ENCODE results near the gene MUC4. TPM values are rescaled to one million over a fixed set of nuclear protein-coding genes. Genes with fewer than 3 reads are reported as not detected.
A peak's percentile ranks its signal among the peaks of the same experiment; 100 is the strongest.

Gene MUC4
- under 1 TPM; 0.03 to 0.26 TPM for total RNA-seq

GRCh38 chr3:195811756-195812155, at the start of gene MUC4:
Gene MUC4 (minus strand): TSS chr3:195811929. CDS start chr3:195811817, 112 bp downstream.
- peaks cover 12% of the 10 kb centered on the region for H3K4me1 Mint-ChIP-seq
- H3K27ac Mint-ChIP-seq, result no peak within 1 kb of the TSS
- no peak for DNase-seq

DNA sequence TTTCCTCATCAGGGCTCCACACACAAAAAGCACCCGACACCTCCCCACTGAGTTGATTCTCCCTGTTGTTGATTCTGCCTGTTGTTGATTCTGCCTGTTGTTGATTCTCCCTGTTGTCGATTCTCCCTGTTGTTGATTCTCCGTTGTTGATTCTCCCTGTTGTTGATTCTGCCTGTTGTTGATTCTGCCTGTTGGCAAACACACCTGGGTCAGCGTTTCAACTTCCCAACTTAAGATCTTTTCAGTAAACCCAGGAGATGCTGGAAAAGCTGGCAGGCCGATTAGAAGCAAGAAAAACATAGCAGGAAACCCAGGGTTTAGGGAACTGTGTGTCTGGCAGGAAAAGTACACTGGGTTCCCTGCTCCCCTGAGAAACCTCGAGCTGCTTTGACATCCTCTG, 48.7 kb upstream of the MUC4 start:
- Mint-ChIP-seq H3K27ac (no peak overlapping the region), H3K4me3 (no peak overlapping the region), H3K27me3 (no peaks in the 10 kb centered on the region), H3K4me1 (peaks cover 4% of the 10 kb centered on the region), H3K9me3 (ENCODE audit: low read depth) (no peaks in the 10 kb centered on the region), H3K36me3 (no peaks in the 10 kb centered on the region)
- DNase-seq (no peak), ATAC-seq (no peak)
- CTCF ChIA-PET, result interaction anchor here (1.3 to 11.3 kb wide), 4 partner anchors 11 to 68 kb away, joined by 3 to 192 read pairs (median 46); no protein-coding TSS in a partner anchor

More at GRCh38 chr3:195811756-195812155, at the start of gene MUC4:
- Mint-ChIP-seq H3K36me3 (no peaks in the 10 kb centered on the region), H3K9me3 (ENCODE audit: low read depth) (no peaks in the 10 kb centered on the region), H3K27me3 (peaks cover 4% of the 10 kb centered on the region), H3K4me3 (no peak within 1 kb of the TSS)
- CTCF ChIA-PET, result no interaction called here
- ATAC-seq, result no peak

DNA sequence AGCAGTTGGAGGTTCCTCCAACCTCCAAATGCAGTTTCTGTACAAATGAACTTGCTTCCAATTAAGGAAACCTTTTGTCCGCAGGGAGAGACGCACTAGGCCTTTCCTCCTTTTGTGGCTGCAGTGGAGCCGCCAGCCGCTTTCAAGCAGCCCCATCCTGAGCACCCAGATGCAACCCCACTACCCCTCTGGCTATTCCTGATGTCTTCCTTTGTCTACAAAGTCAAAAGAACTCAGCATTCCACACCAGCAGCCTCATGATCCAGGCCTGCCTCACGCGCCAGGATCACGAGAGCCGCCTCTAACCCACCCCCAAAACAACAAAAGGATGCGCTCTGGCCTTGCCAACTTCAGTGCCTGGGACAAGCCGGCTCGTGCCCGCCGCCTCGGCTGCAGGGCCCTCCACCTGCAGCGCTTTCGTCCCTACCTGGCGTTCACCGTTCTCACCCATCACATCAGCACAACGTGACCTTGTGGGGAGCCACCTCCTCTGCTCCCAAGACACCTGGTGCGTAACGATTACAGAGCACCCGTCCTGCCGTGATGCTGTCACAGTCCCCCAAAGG, 48.2 kb upstream of the MUC4 start:
- DNase-seq (no peak), ATAC-seq (no peak)
- H3K4me1 Mint-ChIP-seq, result peaks cover 4% of the 10 kb centered on the region
- H3K27me3 Mint-ChIP-seq, result no peaks in the 10 kb centered on the region
- H3K9me3 Mint-ChIP-seq (ENCODE audit: low read depth), result no peaks in the 10 kb centered on the region
- H3K4me3 Mint-ChIP-seq, result no peak overlapping the region
- H3K36me3 Mint-ChIP-seq, result no peaks in the 10 kb centered on the region
- no peak overlapping the region for H3K27ac Mint-ChIP-seq
- CTCF ChIA-PET, result interaction anchor here (0.8 to 11.3 kb wide), 19 partner anchors 8 to 589 kb away, joined by 3 to 192 read pairs (median 5); partner anchors contain the start of genes TNK2 and XXYLT1

DNA sequence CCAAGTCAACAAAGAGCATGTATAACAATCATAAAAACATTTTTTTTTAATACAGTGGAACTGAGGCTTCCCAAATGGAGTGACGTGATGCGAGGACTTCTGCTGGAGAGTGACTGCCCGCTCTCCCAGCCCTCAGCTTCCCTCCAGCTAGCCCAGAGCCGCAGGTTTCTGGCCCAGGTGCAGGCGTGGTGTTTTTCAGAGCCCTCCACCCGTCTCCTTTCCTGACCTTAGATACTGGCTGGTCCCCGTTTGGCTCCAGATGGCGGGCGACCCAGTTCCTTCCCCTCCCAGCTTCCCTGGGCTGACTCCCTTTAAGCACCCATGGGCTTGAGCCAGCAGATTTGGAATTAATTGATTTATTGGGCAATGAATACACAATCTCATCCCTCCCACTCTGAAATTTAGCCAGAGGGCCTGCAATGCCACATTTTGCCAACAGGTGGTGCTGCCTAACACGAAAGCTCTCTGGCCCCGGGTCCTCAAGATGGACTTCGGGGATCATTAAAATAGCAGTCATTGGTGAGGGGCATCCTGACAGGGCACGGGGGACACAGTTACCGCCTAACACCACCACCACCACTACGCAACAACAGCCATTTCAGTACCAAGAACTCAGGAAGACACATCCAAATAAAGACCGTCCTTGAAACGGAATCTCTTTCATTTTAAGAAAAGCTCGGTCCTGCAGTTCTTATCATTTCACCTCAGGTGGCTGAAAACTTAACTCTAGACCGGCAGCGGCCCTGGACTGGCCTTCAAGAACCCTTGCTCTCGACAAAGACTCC, 47.5 kb upstream of the MUC4 start:
- CTCF ChIA-PET, result interaction anchor here (0.8 to 11.3 kb wide), 18 partner anchors 9 to 589 kb away, joined by 3 to 192 read pairs (median 6); partner anchors contain the start of genes TNK2 and XXYLT1
- no peak overlapping the region for H3K4me3 Mint-ChIP-seq
- DNase-seq (peak; percentile 81), ATAC-seq (peak; percentile 64)
- H3K36me3 Mint-ChIP-seq, result no peaks in the 10 kb centered on the region
- H3K27me3 Mint-ChIP-seq, result no peaks in the 10 kb centered on the region
- H3K9me3 Mint-ChIP-seq (ENCODE audit: low read depth), result no peaks in the 10 kb centered on the region
- peaks cover 4% of the 10 kb centered on the region for H3K4me1 Mint-ChIP-seq
- no peak overlapping the region for H3K27ac Mint-ChIP-seq

DNA sequence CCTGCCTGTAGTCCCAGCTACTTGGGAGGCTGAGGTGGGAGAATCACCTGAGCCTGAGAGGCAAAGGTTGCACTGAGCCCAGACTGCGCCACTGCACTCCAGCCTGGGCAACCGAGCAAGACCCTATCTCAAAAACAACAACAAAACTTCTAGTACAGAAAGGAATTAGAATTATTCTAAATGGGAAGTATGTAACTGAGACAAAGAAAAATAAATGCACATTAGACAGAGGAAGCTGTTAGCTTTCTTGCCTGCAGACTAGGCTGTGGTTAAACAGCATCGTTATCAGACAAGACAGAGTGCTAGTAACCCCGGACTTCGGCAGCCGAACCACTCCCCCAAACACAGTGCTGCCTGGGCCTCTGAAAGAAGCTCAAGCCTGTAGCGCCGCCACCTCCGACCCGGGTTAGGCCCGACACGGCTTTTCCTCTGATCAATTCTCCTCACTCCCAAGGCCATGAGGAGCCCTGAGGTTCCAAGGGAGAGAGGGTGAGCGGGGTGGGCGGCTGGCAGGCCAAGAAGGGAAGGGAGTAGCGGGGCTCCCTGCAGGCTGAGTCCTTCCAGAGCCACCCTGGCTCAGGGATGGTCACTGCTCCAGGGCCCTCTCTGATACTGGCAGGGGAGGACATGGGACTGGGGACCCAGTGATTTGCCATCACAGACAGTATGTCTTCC, 44.8 kb upstream of the MUC4 start:
- H3K4me1 Mint-ChIP-seq, result peaks cover 10% of the 10 kb centered on the region
- DNase-seq, result no peak
- CTCF ChIA-PET, result interaction anchor here (4.8 to 11.3 kb wide), 2 partner anchors 34 to 57 kb away, joined by 82 to 192 read pairs; no protein-coding TSS in a partner anchor

GRCh38 chr3:195855471-195856409, 44.0 kb upstream of the MUC4 start:
- peaks cover 16% of the 10 kb centered on the region for H3K4me1 Mint-ChIP-seq
- CTCF ChIA-PET, result interaction anchor here (4.8 to 11.3 kb wide), 2 partner anchors 35 to 58 kb away, joined by 82 to 192 read pairs; no protein-coding TSS in a partner anchor
- DNase-seq (no peak), ATAC-seq (no peak)
- H3K9me3 Mint-ChIP-seq (ENCODE audit: low read depth), result no peaks in the 10 kb centered on the region
- no peaks in the 10 kb centered on the region for H3K36me3 Mint-ChIP-seq
- H3K27ac Mint-ChIP-seq, result no peak overlapping the region
- no peak overlapping the region for H3K4me3 Mint-ChIP-seq
- H3K27me3 Mint-ChIP-seq, result peaks cover 3% of the 10 kb centered on the region

More for the DNA sequence above, 44.8 kb upstream of the MUC4 start:
- H3K4me3 Mint-ChIP-seq, result no peak overlapping the region
- no peak overlapping the region for H3K27ac Mint-ChIP-seq
- H3K36me3 Mint-ChIP-seq, result no peaks in the 10 kb centered on the region
- H3K9me3 Mint-ChIP-seq (ENCODE audit: low read depth), result no peaks in the 10 kb centered on the region
- H3K27me3 Mint-ChIP-seq, result no peaks in the 10 kb centered on the region
- no peak for ATAC-seq

DNA sequence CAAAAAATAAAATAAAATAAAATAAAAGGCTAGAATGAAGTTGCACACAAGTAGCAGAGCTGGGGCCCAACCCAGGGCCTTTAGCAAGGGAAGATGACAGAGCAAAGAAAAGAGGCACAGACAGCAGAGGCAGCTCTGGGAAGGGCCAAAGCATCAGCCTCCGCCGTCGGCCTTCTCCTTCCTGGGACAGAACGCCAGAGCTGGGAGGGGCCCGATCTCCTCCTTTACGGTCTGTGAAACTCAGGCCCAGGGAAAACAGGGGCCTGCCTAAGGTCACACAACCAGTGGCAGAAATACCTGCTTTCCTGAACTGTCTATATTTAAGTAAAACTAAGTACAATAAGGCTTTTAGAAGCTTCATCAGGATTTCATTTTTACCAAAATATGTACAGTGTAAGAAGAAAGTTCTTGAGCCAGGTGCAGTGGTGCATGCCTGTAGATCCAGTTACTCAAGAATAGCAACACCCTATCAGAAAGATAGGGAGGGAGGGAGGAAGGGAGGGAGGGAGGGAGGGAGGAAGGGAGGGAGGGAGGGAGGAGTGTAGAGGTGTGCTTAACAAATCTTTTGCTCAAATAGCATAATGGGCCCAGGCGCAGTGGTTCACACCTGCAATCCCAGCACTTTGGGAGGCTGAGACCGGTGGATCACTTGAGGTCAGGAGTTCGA, 43.0 kb upstream of the MUC4 start:
- CTCF ChIA-PET, result interaction anchor here (2.8 to 11.3 kb wide), 2 partner anchors 36 to 60 kb away, joined by 11 to 192 read pairs; no protein-coding TSS in a partner anchor

GRCh38 chr3:195853996-195854395, 42.3 kb upstream of the MUC4 start:
- Mint-ChIP-seq H3K36me3 (no peaks in the 10 kb centered on the region), H3K27me3 (peaks cover 5% of the 10 kb centered on the region), H3K9me3 (ENCODE audit: low read depth) (no peaks in the 10 kb centered on the region), H3K27ac (no peak overlapping the region), H3K4me3 (no peak overlapping the region), H3K4me1 (peaks cover 19% of the 10 kb centered on the region)
- CTCF ChIA-PET, result interaction anchor here (1.6 to 11.3 kb wide), 3 partner anchors 37 to 72 kb away, joined by 4 to 192 read pairs (median 11); no protein-coding TSS in a partner anchor
- no peak for ATAC-seq
- DNase-seq, result no peak

More for the DNA sequence above, 43.0 kb upstream of the MUC4 start:
- H3K36me3 Mint-ChIP-seq, result no peaks in the 10 kb centered on the region
- H3K27ac Mint-ChIP-seq, result no peak overlapping the region
- H3K4me3 Mint-ChIP-seq, result no peak overlapping the region
- peaks cover 19% of the 10 kb centered on the region for H3K4me1 Mint-ChIP-seq
- ATAC-seq, result no peak
- H3K27me3 Mint-ChIP-seq, result peaks cover 3% of the 10 kb centered on the region
- H3K9me3 Mint-ChIP-seq (ENCODE audit: low read depth), result no peaks in the 10 kb centered on the region
- DNase-seq, result no peak

DNA sequence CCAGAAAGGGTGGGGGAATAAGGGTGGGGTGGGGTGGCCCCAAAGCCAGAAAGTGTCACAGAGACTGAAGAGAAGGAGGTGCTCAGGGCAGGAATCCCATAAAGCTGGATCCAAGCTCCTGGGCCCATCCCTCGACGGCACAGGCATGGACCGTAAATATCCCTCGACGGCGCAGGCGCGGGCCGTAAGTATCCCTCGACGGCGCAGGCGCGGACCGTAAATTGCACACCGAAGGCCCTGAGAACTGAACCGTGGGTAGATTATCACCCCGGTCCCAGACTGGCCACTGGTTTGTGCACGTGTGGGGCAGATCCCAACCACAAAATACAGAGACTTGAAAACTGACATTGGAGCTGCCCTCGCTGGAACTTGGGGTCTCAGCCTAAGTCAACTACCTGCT, 41.3 kb upstream of the MUC4 start:
- no peak overlapping the region for H3K27ac Mint-ChIP-seq
- no peaks in the 10 kb centered on the region for H3K36me3 Mint-ChIP-seq
- CTCF ChIA-PET, result interaction anchor here (0.6 to 11.3 kb wide), 6 partner anchors 14 to 137 kb away, joined by 3 to 192 read pairs (median 4); no protein-coding TSS in a partner anchor
- peaks cover 20% of the 10 kb centered on the region for H3K4me1 Mint-ChIP-seq
- no peak overlapping the region for H3K4me3 Mint-ChIP-seq
- DNase-seq (no peak), ATAC-seq (no peak)
- peaks cover 6% of the 10 kb centered on the region for H3K27me3 Mint-ChIP-seq
- H3K9me3 Mint-ChIP-seq (ENCODE audit: low read depth), result no peaks in the 10 kb centered on the region

- ATAC-seq (peak; percentile 90), DNase-seq (peak; percentile 94)
- no peak overlapping the region for H3K27ac Mint-ChIP-seq
- H3K27me3 Mint-ChIP-seq, result peaks cover 6% of the 10 kb centered on the region
- no peaks in the 10 kb centered on the region for H3K9me3 Mint-ChIP-seq (ENCODE audit: low read depth)
- CTCF ChIA-PET, result interaction anchor here (0.6 to 3.5 kb wide), 62 partner anchors 8 to 579 kb away, joined by 3 to 48 read pairs (median 4); partner anchors contain the start of genes MUC20, TNK2 and XXYLT1
- peaks cover 20% of the 10 kb centered on the region for H3K4me1 Mint-ChIP-seq
- no peak overlapping the region for H3K4me3 Mint-ChIP-seq
- no peaks in the 10 kb centered on the region for H3K36me3 Mint-ChIP-seq
Measured at GRCh38 chr3:195850857-195851543, 39.3 kb upstream of the MUC4 start.

DNA sequence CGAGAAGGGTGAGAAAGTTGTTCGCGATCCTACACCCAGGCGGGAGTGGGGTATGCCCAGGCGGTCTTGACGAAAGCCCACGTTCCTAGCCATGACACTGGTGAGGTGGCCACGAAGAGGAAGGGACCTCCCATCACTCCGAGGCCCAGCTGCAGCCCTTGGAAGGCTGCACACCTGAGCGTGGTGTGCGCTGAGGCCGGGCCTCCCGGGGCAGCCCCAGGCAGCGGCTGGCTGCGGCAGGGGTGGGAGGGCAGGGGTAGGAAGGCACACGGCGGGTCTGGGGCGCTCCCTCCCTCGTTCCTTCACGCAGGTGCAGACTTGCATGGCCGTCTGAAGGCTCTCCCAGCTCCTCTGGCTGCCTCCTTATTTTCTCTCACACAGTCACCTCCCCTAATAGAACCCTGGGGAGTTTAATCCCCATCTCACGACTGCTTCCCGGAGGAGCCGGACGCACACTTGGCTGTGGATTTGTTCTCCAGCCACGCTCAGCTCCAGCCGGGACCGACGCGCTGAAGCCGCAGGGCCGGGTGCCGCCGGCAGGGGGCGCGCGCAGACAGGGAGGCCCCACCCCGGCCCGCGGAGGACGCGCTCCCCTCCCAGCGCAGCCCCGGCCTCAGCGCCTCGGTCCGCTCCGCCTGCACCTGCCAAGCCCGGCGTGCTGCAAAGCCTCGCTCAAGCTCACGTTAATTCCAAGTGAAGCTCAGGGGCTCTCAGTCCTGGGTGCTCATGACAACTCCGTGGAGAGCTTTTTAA, 37.8 kb upstream of the MUC4 start:
- H3K27ac Mint-ChIP-seq, result no peak overlapping the region
- H3K27me3 Mint-ChIP-seq, result peaks cover 6% of the 10 kb centered on the region
- H3K4me3 Mint-ChIP-seq, result no peak overlapping the region
- peak; percentile 77 for ATAC-seq
- CTCF ChIA-PET, result interaction anchor here (0.7 to 3.5 kb wide), 55 partner anchors 9 to 1167 kb away, joined by 3 to 48 read pairs (median 5); partner anchors contain the start of genes TNK2 and XXYLT1
- H3K4me1 Mint-ChIP-seq, result peaks cover 20% of the 10 kb centered on the region
- DNase-seq, result peak; percentile 66
- H3K9me3 Mint-ChIP-seq (ENCODE audit: low read depth), result no peaks in the 10 kb centered on the region
- no peaks in the 10 kb centered on the region for H3K36me3 Mint-ChIP-seq

Measured in activated CD8-positive, alpha-beta memory T cell treated with anti-CD3 and anti-CD28 coated beads, Interleukin-2, amount 10 ng/mL, durations not matched to agents 7 days and 5 days (primary cell).